Thoracic aorta (tissue), 2 donors: ENCODE results near the gene CUL2. TPM values are rescaled to one million over a fixed set of nuclear protein-coding genes. Genes with fewer than 3 reads are reported as not detected.

Experiments used
- ATAC-seq: fragments of 150-250 bp; one replicate; pipeline ENCODE4 v1.8.0; 2017; ENCODE audit warnings: low read depth; ENCODE audit not compliant: insufficient number of reproducible peaks, low FRiP score
- DNase-seq: peaks from one replicate; pipeline ENCODE4 v3.0.0-alpha.2; 2020; ENCODE audit warnings: low spot score
- H3K27ac ChIP-seq, 2 donors: fragments of 200-600 bp; sonication (generic); 1 replicate in 1 of 2; 2 replicates in 1 of 2; pipeline ENCODE4 v1.5.1; 2016; ENCODE audit warnings: mild to moderate bottlenecking in 2 of 2, moderate library complexity in 2 of 2
- H3K27me3 ChIP-seq: fragments of 200-600 bp; sonication (generic); replicated peaks from 2 replicates; pipeline ENCODE4 v1.6.0; 2016; ENCODE audit warnings: mild to moderate bottlenecking; ENCODE audit not compliant: insufficient read depth
- H3K36me3 ChIP-seq: fragments of 200-600 bp; sonication (generic); one replicate; pipeline ENCODE4 v1.5.1; 2016
- H3K4me1 ChIP-seq, 2 donors: fragments of 200-600 bp; sonication (generic); 1 replicate in 1 of 2; 2 replicates in 1 of 2; pipeline versions ENCODE4 v1.5.1 to v1.6.0; 2016; ENCODE audit warnings: low read depth in 2 of 2, mild to moderate bottlenecking in 1 of 2; ENCODE audit not compliant: control insufficient read depth in 1 of 2
- H3K4me3 ChIP-seq: fragments of 200-600 bp; sonication (generic); 2 replicates; pipeline ENCODE4 v1.5.1; 2016; ENCODE audit warnings: mild to moderate bottlenecking
- H3K9me3 ChIP-seq: fragments of 200-600 bp; sonication (generic); 2 replicates; pipeline ENCODE4 v1.5.1; 2016
- CTCF ChIP-seq: fragments of 200-600 bp; sonication (generic); IDR thresholded peaks from one replicate; pipeline ENCODE4 v1.5.1; 2019; ENCODE audit warnings: antibody characterized with exemption
- total RNA-seq, 2 donors: library from RNA; depleted of rRNA; stranded (reverse); fragments of >200 nt; gene quantifications; one replicate each; pipeline versions ENCODE4 v1.1.0 to v1.2.3, GENCODE V29; 2016

Gene CUL2
- total RNA-seq, 2 donors from 2014 or later = 9.6 to 11.8 TPM

GRCh38 chr10:35063837-35064454 lies 26.2 kb downstream of the CUL2 start:
- no peak for DNase-seq
- Histone ChIP-seq H3K4me3 (no peak overlapping the region), H3K9me3 (no peaks in the 10 kb centered on the region), H3K27ac (no peak overlapping the region), H3K27me3 (no peaks in the 10 kb centered on the region), H3K4me1 (no peaks in the 10 kb centered on the region), H3K36me3 (peaks cover 9% of the 10 kb centered on the region)
- no peak for TF ChIP-seq CTCF
- ATAC-seq = no peak

- peaks cover 9% of the 10 kb centered on the region for H3K36me3 ChIP-seq
- no peak for TF ChIP-seq CTCF
- ATAC-seq = no peak
Measured at GRCh38 chr10:35059481-35059880, 30.7 kb downstream of the CUL2 start.

GRCh38 chr10:35058686-35059085 lies 31.5 kb downstream of the CUL2 start:
- no peak for DNase-seq
- Histone ChIP-seq H3K27me3 (no peaks in the 10 kb centered on the region), H3K4me1 (no peaks in the 10 kb centered on the region), H3K9me3 (no peaks in the 10 kb centered on the region), H3K36me3 (peaks cover 9% of the 10 kb centered on the region), H3K4me3 (no peak overlapping the region), H3K27ac (no peak overlapping the region)
- ATAC-seq = no peak
- no peak for TF ChIP-seq CTCF

More at GRCh38 chr10:35059481-35059880, 30.7 kb downstream of the CUL2 start:
- H3K4me1 ChIP-seq = no peaks in the 10 kb centered on the region
- no peaks in the 10 kb centered on the region for H3K9me3 ChIP-seq
- no peak for DNase-seq
- H3K4me3 ChIP-seq = no peak overlapping the region
- no peak overlapping the region for H3K27ac ChIP-seq
- no peaks in the 10 kb centered on the region for H3K27me3 ChIP-seq

- no peaks in the 10 kb centered on the region for H3K9me3 ChIP-seq
- no peak overlapping the region for H3K4me3 ChIP-seq
- H3K27ac ChIP-seq = no peak overlapping the region
- DNase-seq = no peak
- ATAC-seq = no peak
- H3K4me1 ChIP-seq = no peaks in the 10 kb centered on the region
- no peaks in the 10 kb centered on the region for H3K27me3 ChIP-seq
- TF ChIP-seq CTCF = no peak
- peaks cover 9% of the 10 kb centered on the region for H3K36me3 ChIP-seq
Measured at GRCh38 chr10:35058134-35058533, 32.0 kb downstream of the CUL2 start.

GRCh38 chr10:35056686-35057085 lies 33.5 kb downstream of the CUL2 start:
- no peaks in the 10 kb centered on the region for H3K9me3 ChIP-seq
- H3K27me3 ChIP-seq = no peaks in the 10 kb centered on the region
- no peak overlapping the region for H3K27ac ChIP-seq
- H3K4me3 ChIP-seq = no peak overlapping the region
- no peak for TF ChIP-seq CTCF
- ATAC-seq = no peak
- DNase-seq = no peak
- no peaks in the 10 kb centered on the region for H3K4me1 ChIP-seq
- H3K36me3 ChIP-seq = peaks cover 9% of the 10 kb centered on the region
